M059J (cell line): Measurements from ENCODE around the gene GCHFR. TPM values are rescaled to one million over a fixed set of nuclear protein-coding genes. Genes with fewer than 3 reads are reported as not detected.

ENCODE experiments used
- DNase-seq: peaks from one replicate; pipeline ENCODE4 v3.0.0-alpha.2; 2012; ENCODE audit warnings: low read depth
- total RNA-seq: library from RNA; depleted of rRNA; stranded (reverse); fragments of >200 nt; shearing (Covaris generic); gene quantifications from 2 replicates; pipeline ENCODE4 v1.2.3, GENCODE V29; 2014; rRNA removed

The GCHFR gene
- total RNA-seq, result 42.0 and 45.9 TPM in 2 replicates

- peak; percentile 79 for DNase-seq
Measured at GRCh38 chr15:40763801-40764628, at the start of gene GCHFR. GCHFR (plus strand) TSS chr15:40764068; CDS start chr15:40764181, 113 bp downstream.

- no peak for DNase-seq
Measured at GRCh38 chr15:40714144-40714543, 49.7 kb upstream of the GCHFR start.

- DNase-seq, result no peak
Measured at GRCh38 chr15:40716165-40716564, 47.7 kb upstream of the GCHFR start.

GRCh38 chr15:40721701-40722100 lies 42.2 kb upstream of the GCHFR start:
- DNase-seq, result peak; percentile 6

- no peak for DNase-seq
Measured at GRCh38 chr15:40722354-40722753, 41.5 kb upstream of the GCHFR start.

- DNase-seq, result peak; percentile 21
Measured at GRCh38 chr15:40722934-40723333, 40.9 kb upstream of the GCHFR start.

GRCh38 chr15:40723919-40724318 lies 39.9 kb upstream of the GCHFR start:
- no peak for DNase-seq

GRCh38 chr15:40731034-40731433 lies 32.8 kb upstream of the GCHFR start:
- DNase-seq, result no peak

GRCh38 chr15:40736575-40736974 lies 27.3 kb upstream of the GCHFR start:
- no peak for DNase-seq

- no peak for DNase-seq
Measured at GRCh38 chr15:40737048-40737447, 26.8 kb upstream of the GCHFR start.

- DNase-seq, result no peak
Measured at GRCh38 chr15:40739047-40739446, 24.8 kb upstream of the GCHFR start.

GRCh38 chr15:40739854-40740253 lies 24.0 kb upstream of the GCHFR start:
- no peak for DNase-seq

GRCh38 chr15:40743485-40743901 lies 20.4 kb upstream of the GCHFR start:
- DNase-seq, result no peak

GRCh38 chr15:40743921-40744814 lies 19.7 kb upstream of the GCHFR start:
- DNase-seq, result peak; percentile 61

- no peak for DNase-seq
Measured at GRCh38 chr15:40744815-40745152, 19.1 kb upstream of the GCHFR start.

GRCh38 chr15:40746916-40747418 lies 16.9 kb upstream of the GCHFR start:
- no peak for DNase-seq

- DNase-seq, result no peak
Measured at GRCh38 chr15:40747685-40748631, 15.9 kb upstream of the GCHFR start.

GRCh38 chr15:40749151-40749630 lies 14.7 kb upstream of the GCHFR start:
- DNase-seq, result no peak

- DNase-seq, result no peak
Measured at GRCh38 chr15:40750885-40751284, 13.0 kb upstream of the GCHFR start.

- no peak for DNase-seq
Measured at GRCh38 chr15:40751745-40752144, 12.1 kb upstream of the GCHFR start.

- DNase-seq, result peak; percentile 19
Measured at GRCh38 chr15:40754574-40754882, 9.3 kb upstream of the GCHFR start.
